ENCODE measurements around the gene SSH2.
"Not testable (repeated sequence)": the region's sequence is repeated elsewhere in the genome, so short reads cannot be mapped to it uniquely, and the experiment has no call there.

The SSH2 gene

GRCh38 chr17:29747660-29748059 is 182.4 kb downstream of the SSH2 start:
- no peak for DNase-seq (ENCODE audit: low spot score)
- FAIRE-seq: no peak

- FAIRE-seq (no peak), DNase-seq (ENCODE audit: low spot score) (no peak)
These were observed 183.4 kb downstream of the SSH2 start for GRCh38 chr17:29746669-29747068.

GRCh38 chr17:29744121-29744520 is 185.9 kb downstream of the SSH2 start:
- no peak for DNase-seq (ENCODE audit: low spot score)
- no peak for FAIRE-seq

- DNase-seq (ENCODE audit: low spot score) (no peak), FAIRE-seq (no peak)
These were observed 187.9 kb downstream of the SSH2 start for GRCh38 chr17:29742210-29742513.

- FAIRE-seq (no peak), DNase-seq (ENCODE audit: low spot score) (no peak)
These were observed 190.0 kb downstream of the SSH2 start for GRCh38 chr17:29740017-29740416.

- no peak for DNase-seq (ENCODE audit: low spot score)
- no peak for FAIRE-seq
These were observed 195.4 kb downstream of the SSH2 start for GRCh38 chr17:29734640-29735039.

- DNase-seq (ENCODE audit: low spot score): no peak
- FAIRE-seq: no peak
These were observed 196.9 kb downstream of the SSH2 start for GRCh38 chr17:29733166-29733565.

- DNase-seq (ENCODE audit: low spot score) (peak; percentile 54), FAIRE-seq (no peak)
These were observed 197.4 kb downstream of the SSH2 start for GRCh38 chr17:29732613-29733012.

GRCh38 chr17:29732209-29732608 is 197.8 kb downstream of the SSH2 start:
- no peak for DNase-seq (ENCODE audit: low spot score)
- FAIRE-seq: no peak

GRCh38 chr17:29731589-29731929 is 198.5 kb downstream of the SSH2 start:
- DNase-seq (ENCODE audit: low spot score) (no peak), FAIRE-seq (no peak)

- FAIRE-seq: no peak
- no peak for DNase-seq (ENCODE audit: low spot score)
These were observed 201.5 kb downstream of the SSH2 start for GRCh38 chr17:29728490-29728889.

GRCh38 chr17:29726715-29727252 is 203.2 kb downstream of the SSH2 start:
- FAIRE-seq: no peak
- no peak for DNase-seq (ENCODE audit: low spot score)

GRCh38 chr17:29725408-29725807 is 204.6 kb downstream of the SSH2 start:
- FAIRE-seq; DNase-seq (ENCODE audit: low spot score): not testable (repeated sequence)

- FAIRE-seq: no peak
- DNase-seq (ENCODE audit: low spot score): no peak
These were observed 206.6 kb downstream of the SSH2 start for GRCh38 chr17:29723278-29724047.

GRCh38 chr17:29722411-29723198 is 207.4 kb downstream of the SSH2 start:
- no peak for DNase-seq (ENCODE audit: low spot score)
- FAIRE-seq: no peak

- DNase-seq (ENCODE audit: low spot score) (no peak), FAIRE-seq (no peak)
These were observed 209.5 kb downstream of the SSH2 start for GRCh38 chr17:29720551-29720950.

GRCh38 chr17:29719469-29719868 is 210.6 kb downstream of the SSH2 start:
- no peak for DNase-seq (ENCODE audit: low spot score)
- no peak for FAIRE-seq

GRCh38 chr17:29718446-29719039 is 211.5 kb downstream of the SSH2 start:
- FAIRE-seq: no peak

GRCh38 chr17:29717817-29718216 is 212.2 kb downstream of the SSH2 start:
- DNase-seq (ENCODE audit: low spot score) (no peak), FAIRE-seq (no peak)

More at GRCh38 chr17:29718446-29719039, 211.5 kb downstream of the SSH2 start:
- DNase-seq (ENCODE audit: low spot score): no peak

GRCh38 chr17:29716566-29716965 is 213.5 kb downstream of the SSH2 start:
- DNase-seq (ENCODE audit: low spot score): no peak
- no peak for FAIRE-seq

- no peak for FAIRE-seq
- DNase-seq (ENCODE audit: low spot score): no peak
These were observed 214.3 kb downstream of the SSH2 start for GRCh38 chr17:29715680-29716079.

GRCh38 chr17:29714146-29714545 is 215.9 kb downstream of the SSH2 start:
- no peak for DNase-seq (ENCODE audit: low spot score)
- no peak for FAIRE-seq

Measured in urothelium cell line (cell line).